ENCODE data around the gene TNFRSF8.
"Not testable (repeated sequence)": the region's sequence is repeated elsewhere in the genome, so short reads cannot be mapped to it uniquely, and the experiment has no call there.

Gene TNFRSF8

GRCh38 chr1:12063141-12064072 lies at the start of gene TNFRSF8:
TSS of gene TNFRSF8 (plus strand) at chr1:12063303. CDS start at chr1:12063599, 296 bp downstream.
- DNase-seq (ENCODE audit: low read depth), result no peak

GRCh38 chr1:12014141-12014991 lies 48.7 kb upstream of the TNFRSF8 start:
- peak; percentile 36 for DNase-seq (ENCODE audit: low read depth)

GRCh38 chr1:12015001-12015491 lies 48.1 kb upstream of the TNFRSF8 start:
- DNase-seq (ENCODE audit: low read depth), result peak; percentile 14

DNA sequence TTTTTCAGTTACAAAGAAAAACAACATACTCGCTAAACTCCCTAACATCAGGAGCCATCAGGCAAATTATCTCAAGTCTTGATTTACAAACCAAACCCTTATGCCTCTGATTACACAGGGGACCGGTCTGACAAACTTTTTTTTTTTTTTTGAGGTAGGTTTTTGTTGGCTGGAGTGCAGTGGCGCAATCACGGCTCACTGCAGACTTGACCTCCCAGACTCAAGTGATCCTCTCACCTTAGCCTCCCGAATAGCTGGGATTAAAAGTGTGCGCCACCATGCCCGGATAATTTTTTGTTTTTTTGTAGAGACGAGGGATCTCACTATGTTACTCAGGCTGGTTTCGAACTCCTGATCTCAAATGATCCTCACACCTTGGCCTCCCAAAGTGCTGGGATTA lies 47.6 kb upstream of the TNFRSF8 start:
- DNase-seq (ENCODE audit: low read depth), result no peak

GRCh38 chr1:12016182-12016581 lies 46.9 kb upstream of the TNFRSF8 start:
- no peak for DNase-seq (ENCODE audit: low read depth)

- DNase-seq (ENCODE audit: low read depth), result no peak
These were observed 43.1 kb upstream of the TNFRSF8 start for GRCh38 chr1:12019858-12020509.

- no peak for DNase-seq (ENCODE audit: low read depth)
These were observed 41.5 kb upstream of the TNFRSF8 start for GRCh38 chr1:12021616-12022015.

GRCh38 chr1:12022036-12022435 lies 41.1 kb upstream of the TNFRSF8 start:
- DNase-seq (ENCODE audit: low read depth), result no peak

GRCh38 chr1:12026586-12026985 lies 36.5 kb upstream of the TNFRSF8 start:
- DNase-seq (ENCODE audit: low read depth), result no peak

DNA sequence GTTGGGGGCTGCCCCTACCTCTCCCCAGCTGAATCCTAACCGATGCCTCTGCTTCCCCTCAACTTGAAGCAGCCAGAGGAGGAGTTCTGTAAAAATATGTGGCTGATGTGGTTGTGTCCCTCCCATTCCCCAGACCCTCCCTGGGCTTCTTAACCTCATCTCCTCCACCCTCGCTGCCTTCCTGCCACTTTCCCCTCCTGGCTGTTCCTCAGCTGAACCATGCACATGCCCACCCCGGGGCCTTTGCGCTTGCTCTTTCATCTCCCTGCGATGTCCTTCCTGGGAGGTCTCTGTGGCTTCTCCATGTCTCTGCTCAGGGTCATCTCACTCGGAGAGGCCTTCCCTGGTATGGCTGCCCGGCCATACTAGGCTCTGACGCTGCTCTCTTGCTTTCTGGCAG lies 34.9 kb upstream of the TNFRSF8 start:
- DNase-seq (ENCODE audit: low read depth), result no peak

DNA sequence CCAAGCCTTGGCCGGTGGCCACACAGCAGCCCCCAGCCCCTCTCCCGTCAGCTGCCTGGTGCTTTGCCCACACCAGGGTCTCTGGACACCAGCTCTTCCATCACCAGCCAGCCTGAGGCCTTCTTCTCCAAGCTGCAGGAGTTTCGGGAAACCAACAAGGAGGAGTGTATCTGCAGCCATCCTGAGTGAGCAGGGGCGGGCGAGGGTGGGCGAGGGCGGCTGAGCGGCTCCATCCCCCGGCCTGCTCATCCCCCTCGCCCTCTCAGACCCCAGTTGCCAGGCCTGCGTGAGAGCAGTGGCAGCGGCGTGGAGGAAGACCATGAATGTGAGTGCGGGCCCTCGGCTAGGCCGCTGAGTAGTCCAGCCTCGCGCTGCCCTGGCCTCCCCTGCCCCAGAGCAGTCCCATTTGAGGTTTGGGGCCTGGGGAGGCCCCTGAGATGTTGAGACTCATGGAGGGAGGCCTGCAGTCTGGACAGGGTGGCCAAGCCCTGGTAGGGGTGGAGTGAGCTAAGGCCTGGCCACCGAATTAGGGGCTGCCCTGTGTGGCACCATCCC lies 34.1 kb upstream of the TNFRSF8 start:
- no peak for DNase-seq (ENCODE audit: low read depth)

GRCh38 chr1:12029720-12030339 lies 33.3 kb upstream of the TNFRSF8 start:
- DNase-seq (ENCODE audit: low read depth), result no peak

- DNase-seq (ENCODE audit: low read depth), result no peak
These were observed 31.8 kb upstream of the TNFRSF8 start for GRCh38 chr1:12031039-12031980.

DNA sequence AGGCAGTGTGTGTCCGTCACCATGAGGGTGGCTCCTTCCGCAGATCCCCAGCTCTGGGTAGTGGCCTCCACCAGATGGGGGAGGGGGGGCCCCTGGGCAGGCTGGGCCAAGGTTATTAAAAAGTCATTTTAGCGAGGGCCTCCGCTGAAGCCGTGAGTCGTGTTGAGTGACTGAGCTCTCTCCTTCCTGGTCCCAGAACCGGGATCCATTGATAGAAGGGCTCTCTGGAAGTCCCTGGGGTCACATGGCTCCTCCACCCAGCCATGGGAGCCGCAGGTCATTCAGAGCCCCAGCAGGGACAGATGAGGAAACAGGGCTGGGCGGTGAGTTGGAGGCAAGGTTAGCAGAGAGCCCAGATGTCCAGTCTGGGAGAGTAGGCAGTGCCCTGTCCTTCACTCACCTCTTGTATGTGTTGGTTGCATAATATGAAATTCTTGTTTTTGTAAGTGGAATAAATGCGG lies 30.9 kb upstream of the TNFRSF8 start:
- no peak for DNase-seq (ENCODE audit: low read depth)

DNA sequence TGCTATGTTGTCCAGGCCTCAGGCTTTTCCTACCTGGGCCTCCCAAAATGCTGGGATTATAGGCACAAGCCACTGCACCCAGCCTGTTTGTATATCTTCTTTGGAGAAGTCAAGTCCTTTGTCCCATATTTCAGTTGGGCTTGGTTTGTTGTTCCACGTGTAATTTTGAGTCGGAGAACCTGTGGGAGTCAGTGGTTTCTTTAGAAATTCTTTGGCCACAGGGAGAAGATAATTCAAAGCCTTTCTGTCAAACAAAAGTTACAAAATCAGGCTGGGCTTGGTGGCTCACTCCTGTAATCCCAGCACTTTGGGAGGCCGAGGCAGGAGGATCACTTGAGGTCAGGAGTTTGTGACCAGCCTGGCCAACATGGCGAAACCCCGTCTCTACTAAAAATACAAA lies 29.7 kb upstream of the TNFRSF8 start:
- DNase-seq (ENCODE audit: low read depth), result not testable (repeated sequence)

- no peak for DNase-seq (ENCODE audit: low read depth)
These were observed 28.7 kb upstream of the TNFRSF8 start for GRCh38 chr1:12034381-12034801.

DNA sequence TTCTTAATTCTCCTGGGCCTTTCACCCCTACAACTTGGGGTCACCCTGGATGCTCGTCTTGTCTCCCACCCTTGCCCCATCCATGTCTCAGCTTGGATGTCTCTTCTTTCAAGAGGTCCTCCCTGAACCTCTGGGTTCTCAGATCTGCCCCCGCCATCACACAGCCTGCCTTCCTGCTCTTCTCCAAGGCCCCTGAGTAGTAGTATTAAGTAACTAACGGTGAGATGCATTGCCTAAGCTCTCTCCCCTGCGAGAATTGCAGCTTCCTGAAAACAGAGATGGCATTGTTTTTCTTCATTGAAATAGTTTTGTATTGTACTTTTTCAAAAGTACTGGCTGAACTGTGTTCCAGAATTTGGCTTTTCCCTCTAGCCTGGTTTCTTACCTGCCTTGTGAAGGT lies 27.8 kb upstream of the TNFRSF8 start:
- no peak for DNase-seq (ENCODE audit: low read depth)

GRCh38 chr1:12037486-12038355 lies 25.4 kb upstream of the TNFRSF8 start:
- DNase-seq (ENCODE audit: low read depth), result no peak

Data from GM04503 (cell line).